Activated CD8-positive, alpha-beta T cell treated with anti-CD3 and anti-CD28 coated beads for 36 hours (primary cell): ENCODE data around the gene IDH2. TPM values are rescaled to one million over a fixed set of nuclear protein-coding genes. Genes with fewer than 3 reads are reported as not detected.
A peak's percentile ranks its signal among the peaks of the same experiment; 100 is the strongest.

Source experiments
- ATAC-seq: fragments of 200-7000 bp; cut with Tn5 transposase; one replicate; pipeline ENCODE4 v1.10.0; 2021; ENCODE audit warnings: mild to moderate bottlenecking, moderate library complexity
- CTCF ChIA-PET: fragments of 350-600 bp; sonication (Branson Sonifier 250); formaldehyde crosslinking; loops from one replicate; lab custom pipeline; 2021; ENCODE audit warnings: antibody characterized with exemption; lab: Charles Lee
- POLR2A ChIA-PET: fragments of 350-600 bp; sonication (Branson Sonifier 250); formaldehyde crosslinking; loops from one replicate; lab custom pipeline; 2021; ENCODE audit warnings: antibody characterized with exemption; lab: Charles Lee
- DNase-seq: peaks from one replicate; pipeline ENCODE4 v3.0.0-alpha.2; 2020
- H3K27ac Mint-ChIP-seq: one replicate; pipeline ENCODE4 v1.8.0; 2021; ENCODE audit warnings: mild to moderate bottlenecking, mixed read lengths
- H3K27me3 Mint-ChIP-seq: one replicate; pipeline ENCODE4 v1.8.0; 2021; ENCODE audit warnings: mixed read lengths
- H3K36me3 Mint-ChIP-seq: one replicate; pipeline ENCODE4 v1.8.0; 2021; ENCODE audit warnings: low read depth, mixed read lengths
- H3K4me1 Mint-ChIP-seq: one replicate; pipeline ENCODE4 v1.8.0; 2021; ENCODE audit warnings: low read depth, mixed read lengths
- H3K4me3 Mint-ChIP-seq: one replicate; pipeline ENCODE4 v1.8.0; 2021; ENCODE audit warnings: mild to moderate bottlenecking, moderate library complexity, mixed read lengths
- H3K9me3 Mint-ChIP-seq: one replicate; pipeline ENCODE4 v1.8.0; 2021; ENCODE audit warnings: mixed read lengths
- CTCF ChIP-seq: fragments of 200-600 bp; IDR thresholded peaks from one replicate; pipeline ENCODE4 v1.8.0; 2022; ENCODE audit warnings: antibody characterized with exemption, mild to moderate bottlenecking
- intact Hi-C: fragments of 100-400 bp; cut with micrococcal nuclease; formaldehyde crosslinking; loops from one replicate; pipeline ENCODE4 v1.10.0; 2022
- total RNA-seq, 2 experiments: library from RNA; stranded (reverse); gene quantifications; one replicate each; pipeline ENCODE4 v1.2.3, GENCODE V29; 2021

Gene IDH2
- total RNA-seq, 2 experiments from 2014 or later = 171 to 180 TPM

GRCh38 chr15:90079619-90080457 is 22.4 kb downstream of the IDH2 start:
- intact Hi-C loops = no loop called here
- POLR2A ChIA-PET = interaction anchor here (1.1 to 1.5 kb wide), 2 partner anchors 186 to 193 kb away, joined by 3 to 7 read pairs; partner anchors contain the start of gene AP3S2
- Mint-ChIP-seq H3K4me1 (peaks cover 11% of the 10 kb centered on the region), H3K4me3 (no peak overlapping the region), H3K27ac (no peak overlapping the region), H3K9me3 (no peaks in the 10 kb centered on the region), H3K27me3 (no peaks in the 10 kb centered on the region), H3K36me3 (peaks cover 20% of the 10 kb centered on the region)
- DNase-seq (no peak), ATAC-seq (no peak)
- no peak for TF ChIP-seq CTCF
- CTCF ChIA-PET = interaction anchor here (0.9 to 1.6 kb wide), 2 partner anchors 181 to 186 kb away, joined by 3 to 5 read pairs; partner anchors contain the start of gene AP3S2

- H3K9me3 Mint-ChIP-seq = no peaks in the 10 kb centered on the region
- ATAC-seq (no peak), DNase-seq (no peak)
- no peak overlapping the region for H3K4me3 Mint-ChIP-seq
- intact Hi-C loops = no loop called here
- peaks cover 20% of the 10 kb centered on the region for H3K36me3 Mint-ChIP-seq
- TF ChIP-seq CTCF = no peak
- CTCF ChIA-PET = no interaction called here
- POLR2A ChIA-PET = interaction anchor here (1.1 to 1.5 kb wide), 2 partner anchors 185 to 192 kb away, joined by 3 to 7 read pairs; partner anchors contain the start of gene AP3S2
- no peaks in the 10 kb centered on the region for H3K27me3 Mint-ChIP-seq
- H3K4me1 Mint-ChIP-seq = peaks cover 11% of the 10 kb centered on the region
- H3K27ac Mint-ChIP-seq = no peak overlapping the region
Measured at GRCh38 chr15:90078965-90079364, 23.3 kb downstream of the IDH2 start.

- intact Hi-C loops = no loop called here
- ChIA-PET POLR2A (no interaction called here), CTCF (interaction anchor here (4.4 kb wide), 1 partner anchor 10 kb away, joined by 25 read pairs; no protein-coding TSS in a partner anchor)
- peaks cover 11% of the 10 kb centered on the region for H3K4me1 Mint-ChIP-seq
- no peak overlapping the region for H3K27ac Mint-ChIP-seq
- DNase-seq (no peak), ATAC-seq (no peak)
- TF ChIP-seq CTCF = no peak
- no peak overlapping the region for H3K4me3 Mint-ChIP-seq
- H3K9me3 Mint-ChIP-seq = no peaks in the 10 kb centered on the region
- H3K36me3 Mint-ChIP-seq = peaks cover 18% of the 10 kb centered on the region
- H3K27me3 Mint-ChIP-seq = no peaks in the 10 kb centered on the region
Measured at GRCh38 chr15:90076716-90077115, 25.6 kb downstream of the IDH2 start.

GRCh38 chr15:90075420-90076289 is 26.6 kb downstream of the IDH2 start:
- intact Hi-C loops = no loop called here
- Mint-ChIP-seq H3K27ac (no peak overlapping the region), H3K4me3 (no peak overlapping the region), H3K27me3 (no peaks in the 10 kb centered on the region), H3K4me1 (peaks cover 18% of the 10 kb centered on the region), H3K9me3 (no peaks in the 10 kb centered on the region), H3K36me3 (peaks cover 18% of the 10 kb centered on the region)
- TF ChIP-seq CTCF = no peak
- ATAC-seq (peak; percentile 54), DNase-seq (peak; percentile 58)
- CTCF ChIA-PET = interaction anchor here (0.8 to 4.4 kb wide), 6 partner anchors 11 to 335 kb away, joined by 3 to 25 read pairs (median 4); no protein-coding TSS in a partner anchor
- POLR2A ChIA-PET = interaction anchor here (0.7 kb wide), 1 partner anchor 13 kb away, joined by 3 read pairs; no protein-coding TSS in a partner anchor
